ENCODE data around the gene GDPD1.

Gene GDPD1

GRCh38 chr17:59238906-59239305 is 18.6 kb downstream of the GDPD1 start:
- Histone ChIP-seq H3K4me1 (ENCODE audit: control insufficient read depth, insufficient read depth, low read length, poor library complexity, severe bottlenecking) (no peaks in the 10 kb centered on the region), H3K9me3 (ENCODE audit: control insufficient read depth, low read length) (no peaks in the 10 kb centered on the region), H3K27ac (ENCODE audit: low read depth, low read length, severe bottlenecking) (no peak overlapping the region), H3K4me3 (ENCODE audit: extremely low read depth, insufficient read depth, low read length, poor library complexity, severe bottlenecking) (no peak overlapping the region), H3K36me3 (ENCODE audit: control insufficient read depth, insufficient read depth, low read length) (no peaks in the 10 kb centered on the region)
- WGBS, 2 experiments (ENCODE audit: insufficient coverage in 2 of 2), result 94 to 100% methylated on average over 2 of the region's 2 CpGs

- no peaks in the 10 kb centered on the region for H3K9me3 ChIP-seq (ENCODE audit: control insufficient read depth, low read length)
- no peak overlapping the region for H3K27ac ChIP-seq (ENCODE audit: low read depth, low read length, severe bottlenecking)
- 81 to 95% methylated on average over 5 to 6 of the region's 6 CpGs for WGBS, 2 experiments (ENCODE audit: insufficient coverage in 2 of 2)
- H3K4me3 ChIP-seq (ENCODE audit: extremely low read depth, insufficient read depth, low read length, poor library complexity, severe bottlenecking), result no peak overlapping the region
- H3K36me3 ChIP-seq (ENCODE audit: control insufficient read depth, insufficient read depth, low read length), result no peaks in the 10 kb centered on the region
- no peaks in the 10 kb centered on the region for H3K4me1 ChIP-seq (ENCODE audit: control insufficient read depth, insufficient read depth, low read length, poor library complexity, severe bottlenecking)
These were observed 23.8 kb downstream of the GDPD1 start for GRCh38 chr17:59244081-59244480.

GRCh38 chr17:59254742-59255141 is 34.4 kb downstream of the GDPD1 start:
- Histone ChIP-seq H3K4me1 (ENCODE audit: control insufficient read depth, insufficient read depth, low read length, poor library complexity, severe bottlenecking) (no peaks in the 10 kb centered on the region), H3K27ac (ENCODE audit: low read depth, low read length, severe bottlenecking) (no peak overlapping the region), H3K9me3 (ENCODE audit: control insufficient read depth, low read length) (no peaks in the 10 kb centered on the region), H3K36me3 (ENCODE audit: control insufficient read depth, insufficient read depth, low read length) (no peaks in the 10 kb centered on the region), H3K4me3 (ENCODE audit: extremely low read depth, insufficient read depth, low read length, poor library complexity, severe bottlenecking) (no peak overlapping the region)
- 85 to 90% methylated on average over 2 of the region's 2 CpGs for WGBS, 2 experiments (ENCODE audit: insufficient coverage in 2 of 2)

GRCh38 chr17:59257101-59257500 is 36.8 kb downstream of the GDPD1 start:
- H3K4me3 ChIP-seq (ENCODE audit: extremely low read depth, insufficient read depth, low read length, poor library complexity, severe bottlenecking), result no peak overlapping the region
- WGBS, 2 experiments (ENCODE audit: insufficient coverage in 2 of 2), result 60% methylated on average over 1 of the region's 2 CpGs; no CpG with 5 or more reads in 1 of the 2 experiments
- H3K27ac ChIP-seq (ENCODE audit: low read depth, low read length, severe bottlenecking), result no peak overlapping the region
- no peaks in the 10 kb centered on the region for H3K36me3 ChIP-seq (ENCODE audit: control insufficient read depth, insufficient read depth, low read length)
- no peaks in the 10 kb centered on the region for H3K4me1 ChIP-seq (ENCODE audit: control insufficient read depth, insufficient read depth, low read length, poor library complexity, severe bottlenecking)
- no peaks in the 10 kb centered on the region for H3K9me3 ChIP-seq (ENCODE audit: control insufficient read depth, low read length)

- H3K4me1 ChIP-seq (ENCODE audit: control insufficient read depth, insufficient read depth, low read length, poor library complexity, severe bottlenecking), result no peaks in the 10 kb centered on the region
- WGBS, 2 experiments (ENCODE audit: insufficient coverage in 2 of 2), result 86 to 100% methylated on average over 1 to 2 of the region's 2 CpGs
These were observed 40.4 kb downstream of the GDPD1 start for GRCh38 chr17:59260722-59261121.

GRCh38 chr17:59266745-59267144 is 46.4 kb downstream of the GDPD1 start:
- no peaks in the 10 kb centered on the region for H3K9me3 ChIP-seq (ENCODE audit: control insufficient read depth, low read length)
- H3K4me1 ChIP-seq (ENCODE audit: control insufficient read depth, insufficient read depth, low read length, poor library complexity, severe bottlenecking), result no peaks in the 10 kb centered on the region
- no peaks in the 10 kb centered on the region for H3K36me3 ChIP-seq (ENCODE audit: control insufficient read depth, insufficient read depth, low read length)
- no CpG with 5 or more reads among the region's 4 CpGs for WGBS, 2 experiments (ENCODE audit: insufficient coverage in 2 of 2)
- no peak overlapping the region for H3K4me3 ChIP-seq (ENCODE audit: extremely low read depth, insufficient read depth, low read length, poor library complexity, severe bottlenecking)
- no peak overlapping the region for H3K27ac ChIP-seq (ENCODE audit: low read depth, low read length, severe bottlenecking)

More at GRCh38 chr17:59260722-59261121, 40.4 kb downstream of the GDPD1 start:
- Histone ChIP-seq H3K4me3 (ENCODE audit: extremely low read depth, insufficient read depth, low read length, poor library complexity, severe bottlenecking) (no peak overlapping the region), H3K36me3 (ENCODE audit: control insufficient read depth, insufficient read depth, low read length) (no peaks in the 10 kb centered on the region), H3K9me3 (ENCODE audit: control insufficient read depth, low read length) (no peaks in the 10 kb centered on the region), H3K27ac (ENCODE audit: low read depth, low read length, severe bottlenecking) (no peak overlapping the region)

- WGBS, 2 experiments (ENCODE audit: insufficient coverage in 2 of 2), result 100% methylated on average over 2 of the region's 5 CpGs; no CpG with 5 or more reads in 1 of the 2 experiments
- Histone ChIP-seq H3K36me3 (ENCODE audit: control insufficient read depth, insufficient read depth, low read length) (no peaks in the 10 kb centered on the region), H3K27ac (ENCODE audit: low read depth, low read length, severe bottlenecking) (no peak overlapping the region), H3K4me1 (ENCODE audit: control insufficient read depth, insufficient read depth, low read length, poor library complexity, severe bottlenecking) (no peaks in the 10 kb centered on the region), H3K4me3 (ENCODE audit: extremely low read depth, insufficient read depth, low read length, poor library complexity, severe bottlenecking) (no peak overlapping the region), H3K9me3 (ENCODE audit: control insufficient read depth, low read length) (no peaks in the 10 kb centered on the region)
These were observed 47.5 kb downstream of the GDPD1 start for GRCh38 chr17:59267776-59268175.

- Histone ChIP-seq H3K27ac (ENCODE audit: low read depth, low read length, severe bottlenecking) (no peak overlapping the region), H3K4me1 (ENCODE audit: control insufficient read depth, insufficient read depth, low read length, poor library complexity, severe bottlenecking) (no peaks in the 10 kb centered on the region), H3K9me3 (ENCODE audit: control insufficient read depth, low read length) (no peaks in the 10 kb centered on the region), H3K4me3 (ENCODE audit: extremely low read depth, insufficient read depth, low read length, poor library complexity, severe bottlenecking) (no peak overlapping the region), H3K36me3 (ENCODE audit: control insufficient read depth, insufficient read depth, low read length) (no peaks in the 10 kb centered on the region)
- WGBS, 2 experiments (ENCODE audit: insufficient coverage in 2 of 2), result no CpG with 5 or more reads among the region's 1 CpG
These were observed 55.3 kb downstream of the GDPD1 start for GRCh38 chr17:59275618-59276017.

GRCh38 chr17:59277031-59277430 is 56.7 kb downstream of the GDPD1 start:
- H3K4me1 ChIP-seq (ENCODE audit: control insufficient read depth, insufficient read depth, low read length, poor library complexity, severe bottlenecking), result no peaks in the 10 kb centered on the region
- H3K9me3 ChIP-seq (ENCODE audit: control insufficient read depth, low read length), result no peaks in the 10 kb centered on the region
- H3K4me3 ChIP-seq (ENCODE audit: extremely low read depth, insufficient read depth, low read length, poor library complexity, severe bottlenecking), result no peak overlapping the region
- H3K27ac ChIP-seq (ENCODE audit: low read depth, low read length, severe bottlenecking), result no peak overlapping the region
- H3K36me3 ChIP-seq (ENCODE audit: control insufficient read depth, insufficient read depth, low read length), result no peaks in the 10 kb centered on the region
- 89 to 100% methylated on average over 1 to 4 of the region's 4 CpGs for WGBS, 2 experiments (ENCODE audit: insufficient coverage in 2 of 2)

- Histone ChIP-seq H3K4me1 (ENCODE audit: control insufficient read depth, insufficient read depth, low read length, poor library complexity, severe bottlenecking) (no peaks in the 10 kb centered on the region), H3K9me3 (ENCODE audit: control insufficient read depth, low read length) (no peaks in the 10 kb centered on the region), H3K36me3 (ENCODE audit: control insufficient read depth, insufficient read depth, low read length) (no peaks in the 10 kb centered on the region), H3K27ac (ENCODE audit: low read depth, low read length, severe bottlenecking) (no peak overlapping the region), H3K4me3 (ENCODE audit: extremely low read depth, insufficient read depth, low read length, poor library complexity, severe bottlenecking) (no peak overlapping the region)
- 85 to 87% methylated on average over 4 of the region's 4 CpGs for WGBS, 2 experiments (ENCODE audit: insufficient coverage in 2 of 2)
These were observed 58.1 kb downstream of the GDPD1 start for GRCh38 chr17:59278406-59278805.

GRCh38 chr17:59284317-59284716 is 64.0 kb downstream of the GDPD1 start:
- Histone ChIP-seq H3K9me3 (ENCODE audit: control insufficient read depth, low read length) (no peaks in the 10 kb centered on the region), H3K4me3 (ENCODE audit: extremely low read depth, insufficient read depth, low read length, poor library complexity, severe bottlenecking) (no peak overlapping the region), H3K36me3 (ENCODE audit: control insufficient read depth, insufficient read depth, low read length) (no peaks in the 10 kb centered on the region), H3K4me1 (ENCODE audit: control insufficient read depth, insufficient read depth, low read length, poor library complexity, severe bottlenecking) (no peaks in the 10 kb centered on the region), H3K27ac (ENCODE audit: low read depth, low read length, severe bottlenecking) (no peak overlapping the region)
- 66 to 92% methylated on average over 2 to 3 of the region's 4 CpGs for WGBS, 2 experiments (ENCODE audit: insufficient coverage in 2 of 2)
